Right cardiac atrium (tissue), 5 donors: ENCODE results near the gene CCNDBP1. TPM values are rescaled to one million over a fixed set of nuclear protein-coding genes. Genes with fewer than 3 reads are reported as not detected.

Source experiments
- ATAC-seq, 2 donors: fragments of 200-7000 bp; cut with Tn5 transposase; one replicate each; pipeline versions ENCODE4 v1.8.0 to v1.9.1; 2020; ENCODE audit warnings: moderate library complexity in 2 of 2, mild to moderate bottlenecking in 1 of 2
- DNase-seq, 3 donors: peaks; one replicate each; pipeline ENCODE4 v3.0.0-alpha.2; 2020
- H3K27ac ChIP-seq: one replicate; pipeline ENCODE4 v1.5.1; 2013; ENCODE audit warnings: mild to moderate bottlenecking, low read length, control low read depth, moderate library complexity
- H3K27me3 ChIP-seq: one replicate; pipeline ENCODE4 v1.6.1; 2013; ENCODE audit not compliant: control insufficient read depth, insufficient read depth
- H3K4me1 ChIP-seq: one replicate; pipeline ENCODE4 v1.6.1; 2013; ENCODE audit warnings: low read length; ENCODE audit not compliant: control insufficient read depth, insufficient read depth
- H3K4me3 ChIP-seq: one replicate; pipeline ENCODE4 v1.5.1; 2013; ENCODE audit warnings: low read length, control low read depth
- H3K9me3 ChIP-seq: one replicate; pipeline ENCODE4 v1.6.1; 2013; ENCODE audit warnings: low read length; ENCODE audit not compliant: control insufficient read depth
- WGBS: extraction: QIAGEN DNeasy Blood & Tissue Kit; methylation state at CpG from one replicate; pipeline ENCODE4 v1.1.7; 2013; 5-methylcytosine and 5-hydroxymethylcytosine counted together
- intact Hi-C, 4 donors: fragments of 100-400 bp; cut with DNase I; formaldehyde crosslinking; loops; one replicate each; pipeline versions ENCODE4 v1.11.0 to v1.14.0; 2022 to 2023
- polyA plus RNA-seq: library from polyadenylated mRNA; stranded (reverse); fragments of 200-250 nt; gene quantifications from one replicate; pipeline ENCODE4 v1.2.3, GENCODE V29; 2013
- total RNA-seq, 4 donors: library from RNA; stranded (reverse); fragmentation: NEBNext Ultra II Directional; extraction: Animal tissue kit (Norgen Biotek cat#: 25700); gene quantifications; one replicate each; pipeline ENCODE4 v1.2.1, GENCODE V29; 2021
- donor health status: healthy with polysubstance abuse.
- donor health status: DM: no; HTN: yes; CAD: no.
- donor health status: DM: no; HTN: no; CAD: no.
- donor health status: DM: no; HTN: yes; CAD: no; lungs with severe emphysema.
- donor health status: DM: yes; HTN: yes; CAD: no.

CCNDBP1 gene
- total and polyA plus RNA-seq, 5 donors: 41.4 to 55.6 (median 51.8) TPM

DNA sequence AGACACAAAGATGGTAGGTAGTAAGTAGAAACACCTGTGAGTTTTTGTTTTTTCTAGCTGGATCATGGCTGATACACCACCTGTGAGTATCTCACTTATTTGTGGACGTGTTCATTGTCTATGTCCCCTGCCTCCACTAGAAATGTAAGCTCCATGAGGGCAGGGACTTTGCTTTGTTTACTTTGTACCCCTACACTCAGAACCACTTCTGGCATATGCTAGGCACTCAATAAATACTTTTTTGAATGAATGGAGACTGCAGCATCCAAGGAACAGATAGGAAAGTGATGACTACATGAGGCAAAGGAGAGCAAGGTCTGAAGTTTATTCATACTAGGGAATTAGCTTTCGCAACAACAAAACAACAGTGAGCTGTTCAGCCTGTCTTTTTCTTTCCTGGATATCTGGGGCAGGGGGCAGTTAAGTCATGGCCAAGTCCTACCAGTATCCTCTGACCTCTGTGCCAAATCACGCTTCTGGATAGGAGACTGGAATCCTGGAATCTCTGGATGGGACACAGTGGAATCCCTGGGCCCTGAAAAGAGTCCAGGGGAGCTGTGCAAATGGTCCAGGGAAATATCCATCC, 47.2 kb downstream of the CCNDBP1 start:
- Histone ChIP-seq H3K4me3 (no peak overlapping the region), H3K27ac (no peak overlapping the region), H3K27me3 (no peaks in the 10 kb centered on the region), H3K9me3 (no peaks in the 10 kb centered on the region), H3K4me1 (no peaks in the 10 kb centered on the region)
- no peak for ATAC-seq
- no peak for DNase-seq
- 85% methylated on average over 3 of the region's 3 CpGs for WGBS
- intact Hi-C loops: no loop called here

GRCh38 chr15:43235536-43235935, 50.3 kb downstream of the CCNDBP1 start:
- no peak for ATAC-seq

DNA sequence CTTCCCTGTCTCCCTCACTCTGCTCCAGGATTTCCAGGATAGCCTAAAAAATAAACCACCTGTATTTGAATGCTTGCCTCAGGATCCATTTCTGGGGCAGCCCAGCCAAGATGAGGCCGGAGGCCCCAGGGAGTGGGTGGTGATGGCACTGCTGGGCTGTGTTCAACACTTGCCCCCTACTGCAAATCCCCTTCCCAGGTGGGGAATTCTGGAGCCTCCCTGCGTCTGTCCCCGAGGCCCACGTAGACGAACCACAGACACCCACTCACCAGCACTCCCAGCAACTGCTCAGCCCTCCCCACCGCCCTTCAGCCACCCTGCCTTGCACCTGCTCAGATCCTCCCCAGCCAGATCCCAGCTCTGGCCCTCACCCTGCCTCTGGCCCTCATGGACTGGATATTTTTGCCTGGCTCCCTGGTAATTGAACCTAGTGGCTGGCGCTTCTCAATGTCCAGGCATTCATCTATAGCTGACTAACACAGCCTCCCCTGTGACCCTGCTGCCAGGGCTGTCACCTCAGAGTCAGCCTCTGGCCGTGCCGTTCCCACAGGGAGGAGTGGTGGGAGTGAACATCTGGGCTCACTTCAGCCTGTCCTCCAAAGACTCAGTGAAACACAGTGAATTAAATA, 52.8 kb downstream of the CCNDBP1 start:
- no peaks in the 10 kb centered on the region for H3K4me1 ChIP-seq
- H3K27me3 ChIP-seq: no peaks in the 10 kb centered on the region
- WGBS: 75% methylated on average over 9 of the region's 9 CpGs
- DNase-seq (no peak), ATAC-seq (no peak)
- intact Hi-C loops: no loop called here
- H3K4me3 ChIP-seq: no peak overlapping the region
- H3K27ac ChIP-seq: no peak overlapping the region
- H3K9me3 ChIP-seq: no peaks in the 10 kb centered on the region

More at GRCh38 chr15:43235536-43235935, 50.3 kb downstream of the CCNDBP1 start:
- no peak overlapping the region for H3K27ac ChIP-seq
- no peaks in the 10 kb centered on the region for H3K4me1 ChIP-seq
- no peak overlapping the region for H3K4me3 ChIP-seq
- no peaks in the 10 kb centered on the region for H3K9me3 ChIP-seq
- intact Hi-C loops: no loop called here
- no peak for DNase-seq
- 90% methylated on average over 6 of the region's 6 CpGs for WGBS
- no peaks in the 10 kb centered on the region for H3K27me3 ChIP-seq

DNA sequence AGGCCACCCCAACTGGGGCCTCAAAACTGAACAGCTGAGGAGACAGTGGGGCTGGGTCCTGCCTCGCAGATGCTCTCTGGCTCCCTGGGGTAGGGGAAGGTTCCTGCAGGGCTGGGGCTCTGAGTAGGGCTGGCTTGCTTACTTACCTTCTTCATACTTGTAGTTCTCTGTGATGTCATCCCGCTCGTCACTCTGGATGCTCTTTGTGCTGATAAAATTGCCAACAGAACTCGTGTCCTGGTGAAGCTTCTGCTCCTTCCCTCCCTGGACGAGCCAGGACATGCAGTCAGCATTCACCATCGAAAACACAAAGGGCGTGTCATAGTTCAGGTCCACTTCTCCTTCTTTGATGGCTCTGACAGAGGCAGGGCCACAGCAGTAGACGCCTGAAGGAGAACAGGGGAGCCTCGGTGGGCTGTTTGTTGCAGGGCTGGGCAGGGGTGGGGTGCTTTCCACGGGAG, 53.5 kb downstream of the CCNDBP1 start:
- 59% methylated on average over 10 of the region's 10 CpGs for WGBS
- intact Hi-C loops: no loop called here
- ATAC-seq: no peak
- Histone ChIP-seq H3K4me1 (no peaks in the 10 kb centered on the region), H3K27ac (no peak overlapping the region), H3K9me3 (no peaks in the 10 kb centered on the region), H3K4me3 (no peak overlapping the region), H3K27me3 (no peaks in the 10 kb centered on the region)
- no peak for DNase-seq

GRCh38 chr15:43239732-43240491, 54.7 kb downstream of the CCNDBP1 start:
- H3K27me3 ChIP-seq: no peaks in the 10 kb centered on the region
- no peaks in the 10 kb centered on the region for H3K4me1 ChIP-seq
- no peak for ATAC-seq
- no peaks in the 10 kb centered on the region for H3K9me3 ChIP-seq
- H3K4me3 ChIP-seq: no peak overlapping the region
- intact Hi-C loops: no loop called here
- WGBS: 76% methylated on average over 7 of the region's 7 CpGs
- no peak for DNase-seq
- no peak overlapping the region for H3K27ac ChIP-seq

- H3K4me1 ChIP-seq: no peaks in the 10 kb centered on the region
- 52% methylated on average over 1 of the region's 1 CpG for WGBS
Measured at GRCh38 chr15:43241100-43241499, 55.9 kb downstream of the CCNDBP1 start.

DNA sequence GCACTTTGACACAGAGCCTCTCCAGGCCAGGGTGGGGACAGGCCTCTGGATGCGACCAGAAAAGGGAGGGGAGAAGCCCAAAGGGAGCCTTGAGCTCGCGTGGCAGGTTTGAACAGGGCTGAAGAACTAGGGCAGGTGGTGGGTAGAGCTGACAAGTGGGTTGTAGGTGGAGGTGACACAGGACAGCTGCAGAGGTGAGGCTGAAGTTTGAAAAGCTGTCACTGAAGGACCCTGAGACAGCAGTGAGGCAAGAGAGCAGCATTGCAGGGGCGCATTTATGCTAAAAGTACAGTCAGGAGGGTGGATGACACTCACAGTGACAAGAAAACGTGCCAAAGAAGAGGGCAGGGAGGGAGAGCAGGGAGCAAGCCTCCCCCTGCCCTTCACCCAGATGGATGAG, 57.4 kb downstream of the CCNDBP1 start:
- H3K9me3 ChIP-seq: no peaks in the 10 kb centered on the region
- H3K27me3 ChIP-seq: no peaks in the 10 kb centered on the region
- no peak overlapping the region for H3K27ac ChIP-seq
- H3K4me3 ChIP-seq: no peak overlapping the region
- no peaks in the 10 kb centered on the region for H3K4me1 ChIP-seq
- no peak for ATAC-seq
- 70% methylated on average over 5 of the region's 5 CpGs for WGBS
- DNase-seq: no peak
- intact Hi-C loops: no loop called here

More at GRCh38 chr15:43241100-43241499, 55.9 kb downstream of the CCNDBP1 start:
- Histone ChIP-seq H3K27ac (no peak overlapping the region), H3K9me3 (no peaks in the 10 kb centered on the region), H3K27me3 (no peaks in the 10 kb centered on the region), H3K4me3 (no peak overlapping the region)
- peak; percentile 58 to 79 (median 77) for DNase-seq
- ATAC-seq: peak; percentile 86 to 93
- intact Hi-C loops: no loop called here

- ATAC-seq: no peak
- no peak for DNase-seq
- Histone ChIP-seq H3K4me1 (no peaks in the 10 kb centered on the region), H3K4me3 (no peak overlapping the region), H3K27me3 (no peaks in the 10 kb centered on the region), H3K9me3 (no peaks in the 10 kb centered on the region), H3K27ac (no peak overlapping the region)
- intact Hi-C loops: no loop called here
- 88% methylated on average over 2 of the region's 2 CpGs for WGBS
Measured at GRCh38 chr15:43243020-43243645, 57.9 kb downstream of the CCNDBP1 start.

- ATAC-seq (no peak), DNase-seq (no peak)
- intact Hi-C loops: no loop called here
- Histone ChIP-seq H3K4me1 (no peaks in the 10 kb centered on the region), H3K9me3 (no peaks in the 10 kb centered on the region), H3K4me3 (no peak overlapping the region), H3K27ac (no peak overlapping the region), H3K27me3 (no peaks in the 10 kb centered on the region)
- WGBS: 86% methylated on average over 4 of the region's 4 CpGs
Measured at GRCh38 chr15:43244092-43244491, 58.9 kb downstream of the CCNDBP1 start.

GRCh38 chr15:43246261-43246774, 61.1 kb downstream of the CCNDBP1 start:
- no peak for DNase-seq
- no peaks in the 10 kb centered on the region for H3K9me3 ChIP-seq
- H3K27me3 ChIP-seq: no peaks in the 10 kb centered on the region
- WGBS: 64% methylated on average over 6 of the region's 6 CpGs
- no peak for ATAC-seq
- H3K4me3 ChIP-seq: no peak overlapping the region
- H3K4me1 ChIP-seq: no peaks in the 10 kb centered on the region
- intact Hi-C loops: no loop called here
- H3K27ac ChIP-seq: no peak overlapping the region
